ENCODE measurements around the gene TNFAIP2.
"Not testable (repeated sequence)": the region's sequence is repeated elsewhere in the genome, so short reads cannot be mapped to it uniquely, and the experiment has no call there.

The TNFAIP2 gene

GRCh38 chr14:103135333-103136260 lies 12.3 kb downstream of the TNFAIP2 start:
- no peak for DNase-seq (ENCODE audit: low read depth in 3 of 3)

GRCh38 chr14:103136388-103137271 lies 13.4 kb downstream of the TNFAIP2 start:
- no peak for DNase-seq (ENCODE audit: low read depth in 3 of 3)

- no peak for DNase-seq (ENCODE audit: low read depth in 3 of 3)
Measured at GRCh38 chr14:103137689-103138300, 14.5 kb downstream of the TNFAIP2 start.

- no peak for DNase-seq (ENCODE audit: low read depth in 3 of 3)
Measured at GRCh38 chr14:103138301-103139131, 15.3 kb downstream of the TNFAIP2 start.

- DNase-seq (ENCODE audit: low read depth in 3 of 3): no peak
Measured at GRCh38 chr14:103139132-103140025, 16.1 kb downstream of the TNFAIP2 start.

- no peak for DNase-seq (ENCODE audit: low read depth in 3 of 3)
Measured at GRCh38 chr14:103140316-103141109, 17.3 kb downstream of the TNFAIP2 start.

GRCh38 chr14:103141117-103141796 lies 18.0 kb downstream of the TNFAIP2 start:
- no peak for DNase-seq (ENCODE audit: low read depth in 3 of 3)

- no peak for DNase-seq (ENCODE audit: low read depth in 3 of 3)
Measured at GRCh38 chr14:103142026-103142425, 18.8 kb downstream of the TNFAIP2 start.

GRCh38 chr14:103142721-103143302 lies 19.6 kb downstream of the TNFAIP2 start:
- DNase-seq (ENCODE audit: low read depth in 3 of 3): no peak

GRCh38 chr14:103143506-103143905 lies 20.2 kb downstream of the TNFAIP2 start:
- DNase-seq (ENCODE audit: low read depth in 3 of 3): no peak

GRCh38 chr14:103144085-103144484 lies 20.8 kb downstream of the TNFAIP2 start:
- DNase-seq (ENCODE audit: low read depth in 3 of 3): no peak

- no peak for DNase-seq (ENCODE audit: low read depth in 3 of 3)
Measured at GRCh38 chr14:103146141-103146709, 23.0 kb downstream of the TNFAIP2 start.

GRCh38 chr14:103149351-103150237 lies 26.3 kb downstream of the TNFAIP2 start:
- no peak for DNase-seq (ENCODE audit: low read depth in 3 of 3)

GRCh38 chr14:103151270-103151945 lies 28.1 kb downstream of the TNFAIP2 start:
- DNase-seq (ENCODE audit: low read depth in 3 of 3): no peak

- no peak for DNase-seq (ENCODE audit: low read depth in 3 of 3)
Measured at GRCh38 chr14:103155010-103155409, 31.7 kb downstream of the TNFAIP2 start.

- not testable (repeated sequence) for DNase-seq (ENCODE audit: low read depth in 3 of 3)
Measured at GRCh38 chr14:103155416-103155815, 32.2 kb downstream of the TNFAIP2 start.
